Ishikawa (cell line): ENCODE results near the gene ANKRD11.

ENCODE experiments used
- CEBPB ChIP-seq: IDR thresholded peaks from 2 replicates; pipeline ENCODE4 v1.6.1; 2012
- CREB1 ChIP-seq: IDR thresholded peaks from 2 replicates; pipeline ENCODE4 v1.6.1; 2012; ENCODE audit warnings: low read depth
- EGR1 ChIP-seq: IDR thresholded peaks from 2 replicates; pipeline ENCODE4 v1.6.1; 2012
- EP300 ChIP-seq: IDR thresholded peaks from 2 replicates; pipeline ENCODE4 v1.6.1; 2012; ENCODE audit warnings: borderline replicate concordance
- FOXM1 ChIP-seq: IDR thresholded peaks from 2 replicates; pipeline ENCODE4 v1.6.1; 2012; ENCODE audit warnings: low read depth, borderline replicate concordance
- NFIC ChIP-seq: IDR thresholded peaks from 2 replicates; pipeline ENCODE4 v1.6.1; 2012
- RAD21 ChIP-seq: IDR thresholded peaks from 2 replicates; pipeline ENCODE4 v1.6.1; 2012; ENCODE audit warnings: low read depth
- TAF1 ChIP-seq: IDR thresholded peaks from 2 replicates; pipeline ENCODE4 v1.6.1; 2012; ENCODE audit warnings: low read depth, mild to moderate bottlenecking
- TCF12 ChIP-seq: IDR thresholded peaks from 2 replicates; pipeline ENCODE4 v1.6.1; 2012; ENCODE audit warnings: low read depth
- TEAD4 ChIP-seq: IDR thresholded peaks from 2 replicates; pipeline ENCODE4 v1.6.1; 2012
- YY1 ChIP-seq: IDR thresholded peaks from 2 replicates; pipeline ENCODE4 v1.6.1; 2012; ENCODE audit warnings: low read depth
- ZBTB7A ChIP-seq: IDR thresholded peaks from 2 replicates; pipeline ENCODE4 v1.6.1; 2012; ENCODE audit warnings: low read depth
- TF ChIP-seq, protein P1 (sequence below): IDR thresholded peaks from 2 replicates; pipeline ENCODE4 v1.6.1; 2012; ENCODE audit warnings: low read depth, mild to moderate bottlenecking
- TF ChIP-seq, protein P2 (sequence below): IDR thresholded peaks from 2 replicates; pipeline ENCODE4 v1.6.1; 2012
- TF ChIP-seq, protein P3 (sequence below): IDR thresholded peaks from 2 replicates; pipeline ENCODE4 v1.6.1; 2012

ANKRD11 gene

DNA sequence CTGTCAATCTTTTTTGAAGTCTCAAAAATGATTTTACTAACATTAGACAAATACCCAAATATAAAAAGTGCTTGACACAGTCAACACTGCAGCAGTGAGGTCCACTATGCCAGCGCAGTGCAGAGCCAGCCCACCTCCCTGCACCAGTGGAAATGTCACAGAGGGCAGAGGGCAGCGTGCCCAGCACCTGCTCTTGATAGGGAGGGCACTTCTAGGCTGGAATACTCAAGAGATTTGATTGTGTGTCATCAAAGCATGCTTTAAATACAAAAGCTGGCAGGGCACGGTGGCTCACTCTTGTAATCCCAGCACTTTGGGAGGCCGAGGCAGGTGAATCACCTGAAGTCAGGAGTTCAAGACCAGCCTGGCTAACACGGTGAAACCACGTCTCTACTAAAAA lies 136.0 kb downstream of the ANKRD11 start:
- no peak for TF ChIP-seq CEBPB
- TF ChIP-seq EGR1 = no peak
- TF ChIP-seq YY1 = no peak
- TF ChIP-seq, protein P1, sequence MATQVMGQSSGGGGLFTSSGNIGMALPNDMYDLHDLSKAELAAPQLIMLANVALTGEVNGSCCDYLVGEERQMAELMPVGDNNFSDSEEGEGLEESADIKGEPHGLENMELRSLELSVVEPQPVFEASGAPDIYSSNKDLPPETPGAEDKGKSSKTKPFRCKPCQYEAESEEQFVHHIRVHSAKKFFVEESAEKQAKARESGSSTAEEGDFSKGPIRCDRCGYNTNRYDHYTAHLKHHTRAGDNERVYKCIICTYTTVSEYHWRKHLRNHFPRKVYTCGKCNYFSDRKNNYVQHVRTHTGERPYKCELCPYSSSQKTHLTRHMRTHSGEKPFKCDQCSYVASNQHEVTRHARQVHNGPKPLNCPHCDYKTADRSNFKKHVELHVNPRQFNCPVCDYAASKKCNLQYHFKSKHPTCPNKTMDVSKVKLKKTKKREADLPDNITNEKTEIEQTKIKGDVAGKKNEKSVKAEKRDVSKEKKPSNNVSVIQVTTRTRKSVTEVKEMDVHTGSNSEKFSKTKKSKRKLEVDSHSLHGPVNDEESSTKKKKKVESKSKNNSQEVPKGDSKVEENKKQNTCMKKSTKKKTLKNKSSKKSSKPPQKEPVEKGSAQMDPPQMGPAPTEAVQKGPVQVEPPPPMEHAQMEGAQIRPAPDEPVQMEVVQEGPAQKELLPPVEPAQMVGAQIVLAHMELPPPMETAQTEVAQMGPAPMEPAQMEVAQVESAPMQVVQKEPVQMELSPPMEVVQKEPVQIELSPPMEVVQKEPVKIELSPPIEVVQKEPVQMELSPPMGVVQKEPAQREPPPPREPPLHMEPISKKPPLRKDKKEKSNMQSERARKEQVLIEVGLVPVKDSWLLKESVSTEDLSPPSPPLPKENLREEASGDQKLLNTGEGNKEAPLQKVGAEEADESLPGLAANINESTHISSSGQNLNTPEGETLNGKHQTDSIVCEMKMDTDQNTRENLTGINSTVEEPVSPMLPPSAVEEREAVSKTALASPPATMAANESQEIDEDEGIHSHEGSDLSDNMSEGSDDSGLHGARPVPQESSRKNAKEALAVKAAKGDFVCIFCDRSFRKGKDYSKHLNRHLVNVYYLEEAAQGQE = no peak
- TF ChIP-seq, protein P2, sequence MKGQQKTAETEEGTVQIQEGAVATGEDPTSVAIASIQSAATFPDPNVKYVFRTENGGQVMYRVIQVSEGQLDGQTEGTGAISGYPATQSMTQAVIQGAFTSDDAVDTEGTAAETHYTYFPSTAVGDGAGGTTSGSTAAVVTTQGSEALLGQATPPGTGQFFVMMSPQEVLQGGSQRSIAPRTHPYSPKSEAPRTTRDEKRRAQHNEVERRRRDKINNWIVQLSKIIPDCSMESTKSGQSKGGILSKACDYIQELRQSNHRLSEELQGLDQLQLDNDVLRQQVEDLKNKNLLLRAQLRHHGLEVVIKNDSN = no peak
- no peak for TF ChIP-seq TAF1
- TF ChIP-seq EP300 = no peak
- TF ChIP-seq RAD21 = no peak
- no peak for TF ChIP-seq ZBTB7A
- no peak for TF ChIP-seq TEAD4
- TF ChIP-seq FOXM1 = no peak

DNA sequence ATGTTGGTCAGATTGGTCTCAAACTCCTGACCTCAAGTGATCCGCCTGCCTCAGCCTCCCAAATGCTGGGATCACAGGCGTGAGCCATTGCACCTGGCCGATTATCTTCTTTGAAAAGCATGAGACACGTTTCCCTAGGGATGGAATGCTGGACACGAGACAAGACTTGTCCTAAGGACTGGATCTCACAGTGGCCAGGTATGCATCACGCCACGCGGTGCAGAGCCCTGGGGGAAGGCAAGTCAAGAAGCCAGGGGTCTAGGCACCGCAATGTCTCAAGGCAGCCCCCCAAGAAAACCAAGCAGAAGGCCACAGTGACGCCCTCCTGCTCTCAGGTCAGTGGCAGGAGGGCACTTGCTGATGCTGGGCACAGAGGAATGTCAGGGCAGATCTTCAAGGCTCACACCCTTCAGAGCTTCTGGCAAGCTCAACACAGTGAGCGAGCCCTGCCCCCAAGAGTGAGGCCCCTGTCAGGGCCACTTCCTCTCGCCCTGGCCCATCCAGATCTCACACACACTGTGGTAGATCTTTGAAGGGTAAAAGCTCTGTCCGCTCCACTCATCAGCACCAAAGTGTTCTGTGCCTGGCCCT lies 138.2 kb downstream of the ANKRD11 start:
- TF ChIP-seq ZBTB7A = no peak
- TF ChIP-seq TCF12 = no peak
- no peak for TF ChIP-seq NFIC
- no peak for TF ChIP-seq EP300
- TF ChIP-seq, protein P3, sequence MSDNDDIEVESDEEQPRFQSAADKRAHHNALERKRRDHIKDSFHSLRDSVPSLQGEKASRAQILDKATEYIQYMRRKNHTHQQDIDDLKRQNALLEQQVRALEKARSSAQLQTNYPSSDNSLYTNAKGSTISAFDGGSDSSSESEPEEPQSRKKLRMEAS = no peak
- no peak for TF ChIP-seq TEAD4
- no peak for TF ChIP-seq RAD21
- no peak for TF ChIP-seq TAF1
- TF ChIP-seq FOXM1 = no peak
- TF ChIP-seq, protein P2 = no peak
- TF ChIP-seq, protein P1 = no peak

DNA sequence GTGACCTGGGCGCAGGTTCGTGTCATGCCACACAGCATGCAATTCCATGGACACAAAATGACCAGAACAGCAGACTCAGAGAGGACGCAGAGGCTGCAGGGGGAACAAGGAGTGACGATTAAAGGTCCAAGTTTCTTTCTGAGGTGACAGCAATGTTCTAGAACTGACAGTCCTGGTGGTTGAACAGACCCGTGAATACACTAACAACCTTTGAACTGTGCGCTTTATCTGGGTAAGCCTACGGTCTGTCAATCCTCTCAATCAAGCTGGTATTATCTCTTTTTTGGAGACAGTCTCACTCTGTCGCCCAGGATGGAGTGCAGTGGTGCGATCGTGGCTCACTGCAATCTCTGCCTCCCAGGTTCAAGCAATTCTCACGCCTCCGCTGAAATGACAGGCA lies 138.7 kb downstream of the ANKRD11 start:
- TF ChIP-seq, protein P3 = no peak
- TF ChIP-seq TEAD4 (no peak), YY1 (no peak), RAD21 (no peak), EP300 (no peak), TCF12 (no peak), CREB1 (no peak), ZBTB7A (no peak), EGR1 (no peak), FOXM1 (no peak)
- TF ChIP-seq, protein P2 = no peak
- TF ChIP-seq, protein P1 = no peak

DNA sequence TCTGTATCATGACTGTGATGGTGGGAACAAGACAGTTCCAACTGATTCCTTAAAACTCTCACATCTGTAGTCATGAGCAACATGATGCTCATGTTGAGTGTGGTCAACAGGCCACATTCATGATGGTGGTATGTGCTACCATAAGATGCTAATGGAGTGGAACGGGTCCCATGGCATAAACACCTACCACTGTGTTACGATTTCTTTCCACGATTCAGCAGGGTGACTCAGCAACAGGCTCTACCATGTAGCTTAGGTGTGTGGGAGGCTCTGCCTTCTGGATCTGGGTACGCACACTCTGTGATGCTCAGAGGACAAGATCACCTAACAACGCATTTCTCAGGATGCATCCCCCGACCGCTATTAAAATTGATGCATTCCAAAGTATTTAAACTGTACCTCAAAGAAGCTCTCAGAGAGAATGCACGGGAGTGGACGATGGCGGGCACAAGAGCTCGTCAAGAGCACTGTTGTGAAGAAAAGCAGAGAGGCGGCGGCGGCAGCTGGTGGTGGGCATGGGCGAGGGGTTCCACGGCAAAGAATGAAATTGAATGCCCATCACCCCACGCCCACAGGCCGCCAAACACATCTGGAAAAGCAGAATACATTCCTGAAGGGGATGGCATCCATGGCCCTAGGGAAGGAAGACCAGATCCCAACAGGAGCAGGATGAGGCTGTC lies 139.5 kb downstream of the ANKRD11 start:
- TF ChIP-seq CEBPB (no peak), EP300 (no peak), FOXM1 (no peak), RAD21 (no peak), TCF12 (no peak), ZBTB7A (no peak), TEAD4 (no peak), NFIC (no peak), CREB1 (no peak), EGR1 (no peak), YY1 (no peak), TAF1 (no peak)
- TF ChIP-seq, protein P3 = no peak
- TF ChIP-seq, protein P1 = no peak
- TF ChIP-seq, protein P2 = no peak
